Glutamatergic neuron (in vitro differentiated cells): ENCODE results near the gene PIGA. TPM values are rescaled to one million over a fixed set of nuclear protein-coding genes. Genes with fewer than 3 reads are reported as not detected.

Experiments
- DNase-seq: peaks from one replicate; pipeline ENCODE4 v3.0.0; 2022
- H3K27ac Mint-ChIP-seq: one replicate; pipeline ENCODE4 v1.8.0; 2020; ENCODE audit warnings: mild to moderate bottlenecking, mixed read lengths, inconsistent platforms; ENCODE audit not compliant: unreplicated experiment
- H3K27me3 Mint-ChIP-seq: one replicate; pipeline ENCODE4 v1.8.0; 2020; ENCODE audit warnings: mild to moderate bottlenecking, moderate library complexity, mixed read lengths, inconsistent platforms; ENCODE audit not compliant: unreplicated experiment
- H3K36me3 Mint-ChIP-seq: one replicate; pipeline ENCODE4 v1.8.0; 2020; ENCODE audit warnings: mild to moderate bottlenecking, mixed read lengths, inconsistent platforms; ENCODE audit not compliant: unreplicated experiment
- H3K4me1 Mint-ChIP-seq: one replicate; pipeline ENCODE4 v1.8.0; 2020; ENCODE audit warnings: mild to moderate bottlenecking, low read depth, mixed read lengths, inconsistent platforms; ENCODE audit not compliant: unreplicated experiment
- H3K4me3 Mint-ChIP-seq: one replicate; pipeline ENCODE4 v1.8.0; 2020; ENCODE audit warnings: mild to moderate bottlenecking, mixed read lengths, inconsistent platforms; ENCODE audit not compliant: unreplicated experiment
- H3K9me3 Mint-ChIP-seq: one replicate; pipeline ENCODE4 v1.8.0; 2020; ENCODE audit warnings: mild to moderate bottlenecking, moderate library complexity, mixed read lengths, inconsistent platforms; ENCODE audit not compliant: unreplicated experiment
- CTCF ChIP-seq: fragments of 200-600 bp; sonication (generic); IDR thresholded peaks from one replicate; pipeline ENCODE4 v1.5.0; 2021; ENCODE audit not compliant: partially characterized antibody, unreplicated experiment
- total RNA-seq: library from RNA; stranded (reverse); fragmentation: NEBNext Ultra II Directional; extraction: Animal tissue kit (Norgen Biotek cat#: 25700); gene quantifications from one replicate; pipeline ENCODE4 v1.2.1, GENCODE V29; 2021; ENCODE audit not compliant: unreplicated experiment

Gene PIGA
- total RNA-seq, 1 donor from 2014 or later = 11.3 TPM

- DNase-seq = no peak
- peak; percentile 51 for TF ChIP-seq CTCF
- Mint-ChIP-seq H3K9me3 (no peaks in the 10 kb centered on the region), H3K27me3 (no peaks in the 10 kb centered on the region), H3K36me3 (no peaks in the 10 kb centered on the region), H3K4me3 (no peak overlapping the region), H3K27ac (no peak overlapping the region), H3K4me1 (no peaks in the 10 kb centered on the region)
Observed at GRCh38 chrX:15299941-15300851, 35.1 kb downstream of the PIGA start.

GRCh38 chrX:15298780-15299179 is 36.5 kb downstream of the PIGA start:
- Mint-ChIP-seq H3K27ac (no peak overlapping the region), H3K27me3 (no peaks in the 10 kb centered on the region), H3K4me1 (no peaks in the 10 kb centered on the region), H3K36me3 (no peaks in the 10 kb centered on the region), H3K4me3 (no peak overlapping the region), H3K9me3 (no peaks in the 10 kb centered on the region)
- TF ChIP-seq CTCF = no peak
- no peak for DNase-seq

GRCh38 chrX:15298201-15298600 is 37.1 kb downstream of the PIGA start:
- Mint-ChIP-seq H3K36me3 (no peaks in the 10 kb centered on the region), H3K4me3 (no peak overlapping the region), H3K27me3 (no peaks in the 10 kb centered on the region), H3K9me3 (no peaks in the 10 kb centered on the region), H3K27ac (no peak overlapping the region), H3K4me1 (no peaks in the 10 kb centered on the region)
- no peak for DNase-seq
- TF ChIP-seq CTCF = no peak

GRCh38 chrX:15293451-15293850 is 41.9 kb downstream of the PIGA start:
- Mint-ChIP-seq H3K27me3 (no peaks in the 10 kb centered on the region), H3K9me3 (no peaks in the 10 kb centered on the region)
- no peak for DNase-seq

More at GRCh38 chrX:15293451-15293850, 41.9 kb downstream of the PIGA start:
- no peak for TF ChIP-seq CTCF
- Mint-ChIP-seq H3K4me1 (peaks cover 2% of the 10 kb centered on the region), H3K27ac (no peak overlapping the region), H3K36me3 (no peaks in the 10 kb centered on the region), H3K4me3 (no peak overlapping the region)
